Choroid plexus epithelial cell (primary cell): ENCODE measurements around the gene APOL3.
"Not testable (repeated sequence)": the region's sequence is repeated elsewhere in the genome, so short reads cannot be mapped to it uniquely, and the experiment has no call there.

Experiments
- DNase-seq: peaks from one replicate; pipeline ENCODE4 v3.0.0-alpha.2; 2010; ENCODE audit warnings: low read depth
- H3K4me3 ChIP-seq: 2 replicates; pipeline ENCODE4 v1.5.1; 2011; ENCODE audit warnings: low read depth, mild to moderate bottlenecking, control low read depth, low read length, moderate library complexity
- TF ChIP-seq, protein P1 (sequence below): conservative IDR thresholded peaks from 2 replicates; pipeline ENCODE4 v1.5.1; 2011; ENCODE audit warnings: low read depth, mild to moderate bottlenecking, control low read depth, inconsistent platforms, low read length, moderate library complexity

The APOL3 gene

DNA sequence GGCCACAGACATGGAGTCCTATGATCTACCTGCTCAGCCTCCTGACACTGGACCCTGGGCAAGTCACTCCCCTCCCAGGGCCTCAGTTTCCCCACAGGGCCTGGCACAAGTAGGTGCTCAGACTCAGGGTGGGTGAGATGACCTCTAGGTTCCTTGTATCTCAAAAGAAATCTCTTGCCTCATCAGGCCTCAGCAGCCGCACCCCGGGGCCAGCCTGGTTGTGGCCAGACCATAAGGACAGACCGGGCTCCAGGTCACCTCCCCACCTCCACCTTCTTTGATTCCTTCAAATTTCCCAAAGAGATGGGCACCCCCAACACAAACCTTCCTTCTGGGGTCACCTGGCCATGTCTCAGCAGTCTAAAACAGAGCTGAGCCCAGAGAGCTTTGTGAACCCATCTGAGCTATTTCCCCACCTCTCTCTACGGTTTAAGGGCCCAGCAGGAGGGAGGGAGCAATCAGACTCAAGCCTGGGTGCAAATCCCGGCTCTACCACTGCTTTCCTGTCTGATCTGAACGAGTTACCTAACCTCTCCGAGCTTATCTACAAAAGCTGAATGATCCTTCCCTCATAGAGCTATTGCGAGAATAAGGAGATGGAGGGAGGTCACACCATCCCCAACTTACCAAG, 43.6 kb upstream of the APOL3 start:
- TF ChIP-seq, protein P1, sequence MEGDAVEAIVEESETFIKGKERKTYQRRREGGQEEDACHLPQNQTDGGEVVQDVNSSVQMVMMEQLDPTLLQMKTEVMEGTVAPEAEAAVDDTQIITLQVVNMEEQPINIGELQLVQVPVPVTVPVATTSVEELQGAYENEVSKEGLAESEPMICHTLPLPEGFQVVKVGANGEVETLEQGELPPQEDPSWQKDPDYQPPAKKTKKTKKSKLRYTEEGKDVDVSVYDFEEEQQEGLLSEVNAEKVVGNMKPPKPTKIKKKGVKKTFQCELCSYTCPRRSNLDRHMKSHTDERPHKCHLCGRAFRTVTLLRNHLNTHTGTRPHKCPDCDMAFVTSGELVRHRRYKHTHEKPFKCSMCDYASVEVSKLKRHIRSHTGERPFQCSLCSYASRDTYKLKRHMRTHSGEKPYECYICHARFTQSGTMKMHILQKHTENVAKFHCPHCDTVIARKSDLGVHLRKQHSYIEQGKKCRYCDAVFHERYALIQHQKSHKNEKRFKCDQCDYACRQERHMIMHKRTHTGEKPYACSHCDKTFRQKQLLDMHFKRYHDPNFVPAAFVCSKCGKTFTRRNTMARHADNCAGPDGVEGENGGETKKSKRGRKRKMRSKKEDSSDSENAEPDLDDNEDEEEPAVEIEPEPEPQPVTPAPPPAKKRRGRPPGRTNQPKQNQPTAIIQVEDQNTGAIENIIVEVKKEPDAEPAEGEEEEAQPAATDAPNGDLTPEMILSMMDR, result no peak
- H3K4me3 ChIP-seq, result no peak overlapping the region
- no peak for DNase-seq

DNA sequence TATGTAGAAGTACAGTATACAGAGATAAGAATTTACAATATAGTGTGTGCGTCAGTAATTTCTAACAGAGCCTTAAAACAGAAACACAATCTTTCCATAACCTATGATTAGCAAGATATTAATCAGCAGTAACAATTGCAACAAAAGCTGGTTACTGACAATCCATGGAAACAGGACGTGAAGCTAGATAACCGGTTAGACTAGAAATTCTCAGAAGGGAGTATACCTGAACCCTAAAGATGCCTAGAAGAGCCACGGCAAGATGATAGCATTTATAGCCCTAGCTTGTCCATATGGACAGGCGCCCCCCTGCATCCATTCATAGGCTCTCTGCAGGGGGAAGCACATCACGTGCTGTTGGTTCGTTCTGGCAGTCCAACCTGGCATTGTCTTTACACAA, 42.9 kb upstream of the APOL3 start:
- H3K4me3 ChIP-seq, DNase-seq: not testable (repeated sequence)

DNA sequence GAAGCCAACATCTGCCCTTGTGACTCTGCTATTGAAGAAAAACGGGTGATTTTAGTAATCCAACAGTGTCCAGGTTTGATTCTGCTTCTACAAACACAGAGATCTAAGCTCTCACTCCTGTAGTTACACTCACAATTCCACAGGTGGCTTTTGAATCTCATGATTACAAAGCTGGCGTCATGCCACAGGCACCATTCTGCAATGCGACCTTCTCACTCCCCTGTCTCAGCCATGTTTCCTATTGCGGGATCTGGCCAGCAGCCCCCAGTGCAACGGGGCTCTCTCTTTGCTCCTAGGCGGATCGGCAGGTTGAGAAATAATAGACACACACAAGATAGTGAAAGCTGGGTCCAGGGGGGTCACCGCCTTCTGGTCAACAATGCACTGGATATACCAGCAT, 42.4 kb upstream of the APOL3 start:
- H3K4me3 ChIP-seq, result not testable (repeated sequence)
- TF ChIP-seq, protein P1, result peak; percentile 6
- peak; percentile 38 for DNase-seq

DNA sequence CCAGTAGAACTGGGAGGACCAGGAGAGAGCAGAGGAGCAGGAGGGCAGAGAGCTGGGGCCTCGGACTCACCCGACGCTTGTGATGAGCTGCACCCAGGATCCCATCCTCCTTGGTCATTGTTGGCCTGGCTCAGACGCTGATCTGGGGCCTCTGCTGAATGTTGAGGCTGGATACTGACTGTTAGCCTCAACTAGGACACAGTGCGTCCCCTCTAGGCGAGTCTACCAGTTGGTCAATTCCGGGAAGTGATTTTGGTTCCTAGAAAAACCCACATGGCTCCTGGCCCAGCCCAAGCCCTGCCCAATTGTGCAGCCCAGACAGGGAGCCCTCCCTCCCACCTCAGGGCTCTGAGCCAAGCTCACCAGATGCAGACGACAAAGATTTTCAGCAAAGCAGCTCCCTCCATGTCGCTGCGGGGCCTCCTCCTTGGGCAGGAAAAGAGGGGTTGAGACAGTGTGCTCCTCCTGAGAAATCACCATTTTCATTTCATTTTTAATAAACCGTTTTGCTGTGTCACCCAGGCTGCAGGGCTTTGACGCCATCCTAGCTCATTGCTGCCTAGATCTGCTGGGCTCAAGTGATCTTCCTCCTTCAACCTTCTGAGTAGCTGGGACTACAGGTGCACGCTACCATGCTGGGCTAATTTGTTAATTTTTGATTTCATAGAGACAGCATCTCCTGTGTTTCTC, 41.2 kb upstream of the APOL3 start, which contains the start of gene APOL4:
Gene APOL4 (minus strand): TSS at position 180 of the 690 bp plus-strand sequence. CDS start 75 bp downstream, at position 105.
- TF ChIP-seq, protein P1, result no peak
- no peak within 1 kb of the TSS for H3K4me3 ChIP-seq
- no peak for DNase-seq

DNA sequence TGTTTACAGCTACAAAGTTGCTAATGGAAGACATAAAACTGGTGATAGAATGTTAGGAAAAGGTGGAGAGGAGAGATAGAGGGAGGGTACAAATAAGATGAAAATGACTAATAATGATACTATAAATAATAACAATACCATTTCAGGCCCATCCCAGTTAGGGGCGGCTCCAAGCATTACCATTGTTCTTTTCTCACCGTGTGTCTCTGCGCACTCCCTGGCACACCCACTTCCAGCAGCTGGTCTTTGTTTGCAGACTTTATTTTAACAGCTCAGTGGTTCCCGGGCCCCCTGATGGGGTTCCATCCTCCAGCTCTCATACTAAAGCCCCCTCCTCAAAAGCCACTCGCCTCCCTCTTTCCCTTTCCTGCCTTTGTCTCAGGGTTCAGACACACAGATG, 40.5 kb upstream of the APOL3 start:
- DNase-seq, H3K4me3 ChIP-seq: not testable (repeated sequence)

DNA sequence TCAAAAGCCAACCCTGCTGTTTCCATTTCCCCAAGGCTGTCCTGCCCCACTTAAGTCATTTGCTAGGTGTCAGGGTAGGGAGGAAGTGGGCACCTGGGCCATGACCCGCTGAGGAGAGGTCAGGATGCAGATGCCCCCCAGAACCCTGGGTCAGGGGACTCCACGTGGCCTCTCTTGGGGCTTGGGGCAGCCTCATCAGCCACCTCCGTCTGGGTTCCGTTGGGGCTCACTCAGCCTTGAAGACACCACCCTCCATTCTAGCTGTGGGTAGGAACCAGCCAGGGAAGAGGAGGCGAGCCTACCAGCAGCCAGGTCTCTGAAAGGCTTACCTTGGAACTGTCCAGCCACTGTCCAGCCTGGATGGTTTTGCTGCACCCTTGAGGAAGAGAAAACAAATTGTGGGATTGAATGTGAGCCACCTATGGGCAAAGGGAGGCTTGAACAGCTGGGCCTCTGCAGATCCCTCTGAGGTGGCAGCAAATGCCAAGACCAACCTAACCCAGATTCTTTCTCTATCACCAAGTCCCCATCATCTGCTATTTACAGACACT, 38.5 kb upstream of the APOL3 start:
- no peak for DNase-seq
- H3K4me3 ChIP-seq, result no peak overlapping the region
- TF ChIP-seq, protein P1, result peak; percentile 5

DNA sequence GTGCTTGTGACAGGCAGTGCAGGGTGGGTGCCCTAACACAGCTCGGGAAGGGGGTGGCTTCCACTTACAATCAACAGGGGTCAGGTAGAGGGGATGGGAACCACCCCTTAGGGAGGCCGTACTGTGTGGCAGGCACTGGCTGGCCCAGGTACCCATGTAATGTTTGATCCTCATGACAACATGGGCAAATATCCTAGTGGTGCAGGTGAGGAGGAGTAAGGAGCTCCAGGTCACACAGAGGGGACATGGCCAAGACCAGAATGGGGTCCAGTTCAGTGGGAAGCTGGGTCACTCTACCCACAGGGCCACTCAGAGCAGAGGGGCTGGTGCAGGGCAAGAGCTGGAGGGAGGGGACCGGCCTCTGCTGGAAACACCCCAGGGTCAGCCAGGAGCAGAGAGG, 38.0 kb upstream of the APOL3 start:
- TF ChIP-seq, protein P1, result no peak
- no peak for DNase-seq
- H3K4me3 ChIP-seq, result no peak overlapping the region
